Neural cell (in vitro differentiated cells): ENCODE data around the gene EHBP1. TPM values are rescaled to one million over a fixed set of nuclear protein-coding genes. Genes with fewer than 3 reads are reported as not detected.

Experiments
- H2AFZ ChIP-seq: fragments of 200-600, 300-800 bp; sonication (generic), shearing (Covaris generic); 2 replicates; pipeline ENCODE4 v1.6.0; 2014; ENCODE audit warnings: low read depth, mild to moderate bottlenecking, antibody characterized with exemption, low read length, moderate library complexity
- H3F3A ChIP-seq: fragments of 200-600 bp; shearing (Covaris generic); 2 replicates; pipeline ENCODE4 v1.6.1; 2016; ENCODE audit warnings: mild to moderate bottlenecking, moderate library complexity, mixed read lengths, antibody characterized with exemption, low read length; ENCODE audit not compliant: insufficient read depth, poor library complexity, severe bottlenecking
- H3K27ac ChIP-seq: fragments of 200-600, 300-800 bp; sonication (generic), shearing (Covaris generic); 2 replicates; pipeline ENCODE4 v1.5.1; 2014; ENCODE audit warnings: mild to moderate bottlenecking, low read length, moderate library complexity
- H3K27me3 ChIP-seq: fragments of 300-800, 200-600 bp; sonication (generic), shearing (Covaris generic); 2 replicates; pipeline ENCODE4 v1.6.0; 2014; ENCODE audit warnings: mild to moderate bottlenecking, low read depth, low read length, moderate library complexity; ENCODE audit not compliant: insufficient read depth
- H3K36me3 ChIP-seq: fragments of 300-800, 200-600 bp; sonication (generic), shearing (Covaris generic); 2 replicates; pipeline ENCODE4 v1.5.1; 2014; ENCODE audit warnings: mild to moderate bottlenecking, antibody characterized with exemption, low read length, moderate library complexity; ENCODE audit not compliant: insufficient read depth
- H3K4me2 ChIP-seq: fragments of 300-800, 200-600 bp; sonication (generic), shearing (Covaris generic); 2 replicates; pipeline ENCODE4 v1.6.0; 2014; ENCODE audit warnings: mild to moderate bottlenecking, low read length
- H3K4me3 ChIP-seq: fragments of 300-800, 200-600 bp; sonication (generic), shearing (Covaris generic); 2 replicates; pipeline ENCODE4 v1.5.1; 2014; ENCODE audit warnings: mild to moderate bottlenecking, low read length, moderate library complexity
- H3K79me2 ChIP-seq: fragments of 200-600 bp; shearing (Covaris generic); replicated peaks from 2 replicates; pipeline ENCODE4 v1.6.0; 2014; ENCODE audit warnings: mild to moderate bottlenecking, low read length, moderate library complexity; ENCODE audit not compliant: insufficient read depth
- H3K9ac ChIP-seq: fragments of 300-800, 200-600 bp; sonication (generic), shearing (Covaris generic); 2 replicates; pipeline ENCODE4 v1.6.1; 2016; ENCODE audit warnings: mild to moderate bottlenecking, low read length, mixed read lengths
- H3K9me2 ChIP-seq: fragments of 200-600 bp; shearing (Covaris generic); 2 replicates; pipeline ENCODE4 v1.6.1; 2016; ENCODE audit warnings: mild to moderate bottlenecking, low read length, mixed read lengths; ENCODE audit not compliant: insufficient read depth
- H3K9me3 ChIP-seq: fragments of 200-600, 300-800 bp; sonication (generic), shearing (Covaris generic); 2 replicates; pipeline ENCODE4 v1.6.1; 2016; ENCODE audit warnings: mild to moderate bottlenecking, mixed run types, low read length, moderate library complexity, mixed read lengths
- H4K20me1 ChIP-seq: fragments of 200-600 bp; shearing (Covaris generic); 2 replicates; pipeline ENCODE4 v1.6.1; 2016; ENCODE audit warnings: mild to moderate bottlenecking, mixed run types; ENCODE audit not compliant: insufficient read depth
- CTCF ChIP-seq: fragments of 450-650 bp; IDR thresholded peaks from 2 replicates; pipeline ENCODE4 v1.5.1; 2014; ENCODE audit warnings: antibody characterized with exemption, mild to moderate bottlenecking, moderate library complexity; ENCODE audit not compliant: poor library complexity, severe bottlenecking
- EP300 ChIP-seq: fragments of 450-650 bp; conservative IDR thresholded peaks from 2 replicates; pipeline ENCODE4 v1.6.1; 2014; ENCODE audit warnings: antibody characterized with exemption, mild to moderate bottlenecking, moderate library complexity; ENCODE audit not compliant: poor library complexity, severe bottlenecking
- EZH2 ChIP-seq: fragments of 200-600, 300-800 bp; shearing (Covaris generic), sonication (generic); IDR thresholded peaks from 2 replicates; pipeline ENCODE4 v1.6.1; 2014; ENCODE audit warnings: antibody characterized with exemption, low read length, borderline replicate concordance, mild to moderate bottlenecking; ENCODE audit not compliant: insufficient read depth, poor library complexity, severe bottlenecking
- MXI1 ChIP-seq: fragments of 450-650 bp; conservative IDR thresholded peaks from 2 replicates; pipeline ENCODE4 v1.6.1; 2014; ENCODE audit warnings: antibody characterized with exemption, mild to moderate bottlenecking; ENCODE audit not compliant: poor library complexity, severe bottlenecking
- POLR2AphosphoS5 ChIP-seq: IDR thresholded peaks from 2 replicates; pipeline ENCODE4 v1.6.1; 2012
- RAD21 ChIP-seq: fragments of 450-650 bp; conservative IDR thresholded peaks from 2 replicates; pipeline ENCODE4 v1.6.1; 2014; ENCODE audit warnings: antibody characterized with exemption, mild to moderate bottlenecking, moderate library complexity
- REST ChIP-seq: IDR thresholded peaks from 2 replicates; pipeline ENCODE4 v1.6.1; 2012; ENCODE audit warnings: borderline replicate concordance
- SMC3 ChIP-seq: fragments of 450-650 bp; conservative IDR thresholded peaks from 2 replicates; pipeline ENCODE4 v1.6.1; 2014; ENCODE audit warnings: antibody characterized with exemption, mild to moderate bottlenecking, moderate library complexity; ENCODE audit not compliant: poor library complexity
- TAF1 ChIP-seq: IDR thresholded peaks from 2 replicates; pipeline ENCODE4 v1.6.1; 2012; ENCODE audit warnings: low read depth
- polyA plus RNA-seq: library from polyadenylated mRNA; depleted of rRNA; stranded (reverse); fragments of >200 nt; gene quantifications from 2 replicates; pipeline ENCODE4 v1.2.3, GENCODE V29; 2014

Gene EHBP1
- polyA plus RNA-seq, 1 donor from 2014 or later = 52.6 TPM

DNA sequence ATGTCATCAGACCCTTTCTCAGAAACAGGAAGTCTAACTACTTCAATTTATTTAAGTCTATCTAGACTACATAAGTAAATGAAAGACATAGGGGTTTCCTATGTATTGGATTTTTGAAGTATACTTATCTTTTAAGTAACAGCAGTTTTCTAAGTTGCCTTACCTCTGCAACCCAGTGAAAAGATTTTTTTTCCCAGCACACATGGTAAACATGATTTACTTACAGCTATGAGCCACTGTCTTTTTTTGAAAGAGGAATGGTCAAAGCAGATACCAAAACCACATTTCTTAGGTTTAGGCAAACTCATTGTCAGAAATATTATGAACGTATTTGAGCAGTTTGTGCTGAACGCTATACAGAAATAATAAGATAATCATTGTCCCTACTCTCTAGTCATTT, 266.4 kb downstream of the EHBP1 start:
- H3K4me3 ChIP-seq = no peak overlapping the region
- H3K9ac ChIP-seq = no peak overlapping the region
- H2AFZ ChIP-seq = no peak overlapping the region
- H3K79me2 ChIP-seq = no peaks in the 10 kb centered on the region
- H3F3A ChIP-seq = peaks cover 2% of the 10 kb centered on the region
- TF ChIP-seq MXI1 (no peak), SMC3 (no peak), EP300 (no peak), CTCF (no peak), RAD21 (no peak), REST (no peak), TAF1 (no peak), POLR2AphosphoS5 (no peak), EZH2 (no peak)
- no peaks in the 10 kb centered on the region for H3K9me3 ChIP-seq
- H3K27ac ChIP-seq = no peak overlapping the region
- no peak overlapping the region for H3K4me2 ChIP-seq
- H4K20me1 ChIP-seq = no peaks in the 10 kb centered on the region
- H3K9me2 ChIP-seq = no peaks in the 10 kb centered on the region
- no peaks in the 10 kb centered on the region for H3K27me3 ChIP-seq
- no peaks in the 10 kb centered on the region for H3K36me3 ChIP-seq

GRCh38 chr2:62972601-62973000, 267.1 kb downstream of the EHBP1 start:
- no peaks in the 10 kb centered on the region for H3K79me2 ChIP-seq
- no peaks in the 10 kb centered on the region for H3F3A ChIP-seq
- no peak overlapping the region for H3K27ac ChIP-seq
- TF ChIP-seq RAD21 = no peak
- TF ChIP-seq SMC3 = no peak
- TF ChIP-seq TAF1 = no peak
- TF ChIP-seq MXI1 = no peak
- TF ChIP-seq EP300 = no peak
- TF ChIP-seq CTCF = no peak
- TF ChIP-seq REST = no peak
- no peak for TF ChIP-seq EZH2
- TF ChIP-seq POLR2AphosphoS5 = no peak
- H3K9me3 ChIP-seq = no peaks in the 10 kb centered on the region
- no peak overlapping the region for H3K4me2 ChIP-seq
- no peak overlapping the region for H2AFZ ChIP-seq
- H3K9me2 ChIP-seq = no peaks in the 10 kb centered on the region
- H4K20me1 ChIP-seq = no peaks in the 10 kb centered on the region
- H3K9ac ChIP-seq = no peak overlapping the region
- no peaks in the 10 kb centered on the region for H3K36me3 ChIP-seq
- no peak overlapping the region for H3K4me3 ChIP-seq
- H3K27me3 ChIP-seq = no peaks in the 10 kb centered on the region
